ENCODE results near the gene KLHDC9.
A peak's percentile ranks its signal among the peaks of the same experiment; 100 is the strongest.

The KLHDC9 gene

GRCh38 chr1:161133220-161133740 is 35.1 kb downstream of the KLHDC9 start:
- no peak for DNase-seq

GRCh38 chr1:161137881-161138280 is 39.7 kb downstream of the KLHDC9 start:
- DNase-seq, result no peak

GRCh38 chr1:161138431-161138830 is 40.3 kb downstream of the KLHDC9 start:
- DNase-seq, result no peak

- peak; percentile 8 for DNase-seq
These were observed 41.6 kb downstream of the KLHDC9 start for GRCh38 chr1:161139766-161140165.

GRCh38 chr1:161140755-161141400 is 42.7 kb downstream of the KLHDC9 start:
- DNase-seq, result no peak

- no peak for DNase-seq
These were observed 47.7 kb downstream of the KLHDC9 start for GRCh38 chr1:161145832-161146231.
